LNCaP clone FGC (cell line): ENCODE measurements around the gene SMIM38.

Experiments used
- DNase-seq: peaks from one replicate; pipeline ENCODE4 v3.0.0-alpha.2; 2011; ENCODE audit warnings: low read depth
- H3K4me3 ChIP-seq: 2 replicates; pipeline ENCODE4 v1.5.1; 2011; ENCODE audit warnings: mild to moderate bottlenecking, low read depth, low read length, control low read depth
- TF ChIP-seq, protein P1 (sequence below): IDR thresholded peaks from 2 replicates; pipeline ENCODE4 v1.5.1; 2012; ENCODE audit warnings: mild to moderate bottlenecking; ENCODE audit not compliant: control insufficient read depth, insufficient read depth; ENCODE audit errors: extremely low read depth

Gene SMIM38

DNA sequence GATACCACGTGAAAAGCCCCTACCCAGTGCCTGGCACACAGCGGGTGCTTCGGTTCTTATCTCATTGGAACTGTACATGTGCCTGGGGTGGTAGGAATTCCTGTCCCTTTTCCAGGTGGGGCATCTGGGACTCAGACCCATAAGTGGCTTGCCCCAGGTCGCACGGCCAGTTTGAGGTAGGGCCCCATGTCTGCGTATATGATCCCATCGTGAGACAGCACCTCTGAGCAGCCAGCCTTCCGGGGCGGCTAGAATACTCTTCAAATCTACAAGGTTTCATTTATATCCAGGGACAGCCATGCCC is 33.5 kb upstream of the SMIM38 start:
- TF ChIP-seq, protein P1, sequence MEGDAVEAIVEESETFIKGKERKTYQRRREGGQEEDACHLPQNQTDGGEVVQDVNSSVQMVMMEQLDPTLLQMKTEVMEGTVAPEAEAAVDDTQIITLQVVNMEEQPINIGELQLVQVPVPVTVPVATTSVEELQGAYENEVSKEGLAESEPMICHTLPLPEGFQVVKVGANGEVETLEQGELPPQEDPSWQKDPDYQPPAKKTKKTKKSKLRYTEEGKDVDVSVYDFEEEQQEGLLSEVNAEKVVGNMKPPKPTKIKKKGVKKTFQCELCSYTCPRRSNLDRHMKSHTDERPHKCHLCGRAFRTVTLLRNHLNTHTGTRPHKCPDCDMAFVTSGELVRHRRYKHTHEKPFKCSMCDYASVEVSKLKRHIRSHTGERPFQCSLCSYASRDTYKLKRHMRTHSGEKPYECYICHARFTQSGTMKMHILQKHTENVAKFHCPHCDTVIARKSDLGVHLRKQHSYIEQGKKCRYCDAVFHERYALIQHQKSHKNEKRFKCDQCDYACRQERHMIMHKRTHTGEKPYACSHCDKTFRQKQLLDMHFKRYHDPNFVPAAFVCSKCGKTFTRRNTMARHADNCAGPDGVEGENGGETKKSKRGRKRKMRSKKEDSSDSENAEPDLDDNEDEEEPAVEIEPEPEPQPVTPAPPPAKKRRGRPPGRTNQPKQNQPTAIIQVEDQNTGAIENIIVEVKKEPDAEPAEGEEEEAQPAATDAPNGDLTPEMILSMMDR: no peak
- DNase-seq: no peak
- no peak overlapping the region for H3K4me3 ChIP-seq

DNA sequence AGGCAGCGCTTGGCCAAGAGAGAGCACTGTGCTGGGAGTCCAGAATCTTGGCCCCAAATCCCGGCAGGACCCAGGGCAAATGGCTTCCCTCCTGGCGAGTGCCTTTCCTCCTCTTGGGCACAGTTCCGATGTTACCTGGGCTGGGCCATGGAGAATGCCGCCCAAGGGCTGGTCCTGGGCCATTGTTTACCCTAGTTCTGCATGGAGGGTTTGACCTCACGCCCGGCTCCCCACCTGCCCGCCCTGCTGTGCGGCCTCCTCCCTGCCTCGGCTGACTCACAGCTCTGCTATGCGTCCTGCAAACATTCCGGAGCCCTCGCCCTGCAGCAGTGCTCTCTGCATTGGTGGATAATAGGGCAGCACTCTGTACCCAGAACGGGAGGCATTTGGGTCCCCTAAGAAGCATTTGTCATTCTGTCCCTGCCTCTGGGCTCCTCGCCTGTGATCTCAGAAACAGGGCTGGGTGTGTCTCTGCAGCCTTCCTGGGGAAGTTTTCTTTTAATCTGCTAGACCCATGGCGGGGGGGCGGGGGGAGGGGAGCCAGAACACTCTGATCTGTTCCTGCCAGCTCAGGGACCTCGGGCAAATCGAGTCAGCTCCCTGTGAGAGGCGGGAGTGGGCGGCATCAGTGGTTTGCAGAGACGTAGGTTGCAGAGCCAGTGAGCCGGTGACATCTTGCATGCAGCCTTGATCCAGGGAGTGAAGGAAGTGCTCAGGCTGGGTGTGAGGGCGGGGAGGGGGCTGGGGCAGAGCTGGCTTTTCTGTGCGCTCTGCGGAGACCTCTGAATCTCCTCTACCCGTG is 32.9 kb upstream of the SMIM38 start:
- TF ChIP-seq, protein P1: no peak
- DNase-seq: peak; percentile 87
- H3K4me3 ChIP-seq: no peak overlapping the region

DNA sequence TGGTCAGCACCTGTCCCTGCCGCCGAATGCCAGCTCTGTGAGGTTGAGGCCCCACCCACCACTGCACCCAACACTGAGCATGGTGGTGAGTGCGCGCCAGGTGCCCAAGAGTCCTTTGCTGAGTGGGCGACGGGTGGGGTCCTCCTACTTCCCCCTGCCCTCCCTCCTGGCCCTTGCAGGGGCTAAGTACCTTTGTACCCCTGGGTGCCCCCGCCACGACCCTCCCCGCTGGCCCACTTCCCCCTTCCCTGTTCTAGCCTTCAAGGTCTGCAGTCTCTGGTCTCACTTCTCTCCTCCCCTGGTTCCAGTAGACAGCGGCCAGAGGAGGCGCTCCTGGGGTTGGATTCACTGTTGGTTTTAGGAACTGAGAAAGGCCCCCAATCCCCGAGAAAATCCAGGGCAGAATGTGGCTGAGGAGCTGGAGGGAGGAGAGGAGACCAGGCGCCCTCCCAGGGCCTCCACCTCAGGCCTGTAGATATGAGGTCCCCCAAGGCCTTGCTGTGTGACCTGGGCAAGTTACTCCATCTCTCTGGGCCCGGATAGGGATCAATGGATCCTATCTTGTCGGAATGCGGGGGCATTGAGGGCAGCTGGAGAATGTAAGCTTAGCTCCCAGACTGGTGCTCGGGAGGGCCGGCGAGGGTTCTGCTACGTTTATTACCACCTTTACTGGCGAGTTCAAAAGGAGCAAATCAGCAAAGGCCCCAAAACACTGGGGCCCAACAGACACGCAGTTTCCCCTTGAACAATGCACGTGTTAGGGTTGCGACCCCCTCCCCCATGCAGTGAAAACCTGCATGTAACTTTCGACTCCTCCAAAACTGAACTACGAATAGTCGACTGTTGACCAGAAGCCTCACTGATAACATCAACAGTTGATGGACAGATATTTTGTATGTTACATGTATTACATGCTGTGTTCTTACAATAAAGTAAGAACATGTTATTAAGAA is 31.9 kb upstream of the SMIM38 start:
- DNase-seq: no peak
- no peak overlapping the region for H3K4me3 ChIP-seq
- TF ChIP-seq, protein P1: no peak

DNA sequence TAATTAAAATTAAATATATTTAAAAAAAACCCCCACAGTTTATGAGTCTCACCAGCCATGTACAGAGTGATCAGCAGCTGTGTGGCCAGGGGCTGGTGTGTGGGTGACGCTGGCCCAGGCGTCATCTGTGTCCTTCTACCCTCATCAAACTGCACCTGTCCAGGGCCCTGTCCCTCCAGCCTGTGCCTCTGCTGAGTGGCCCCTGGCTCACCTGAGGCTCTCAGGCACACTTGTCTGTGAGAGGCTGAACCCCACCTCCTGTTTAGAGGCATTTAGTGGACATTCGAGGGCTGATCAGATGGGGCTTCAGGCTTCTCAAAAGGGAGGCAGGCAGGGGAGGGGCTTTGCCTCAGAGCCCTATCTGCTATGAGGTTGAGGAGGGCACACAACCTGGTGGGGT is 29.9 kb upstream of the SMIM38 start:
- TF ChIP-seq, protein P1: no peak
- no peak for DNase-seq
- no peak overlapping the region for H3K4me3 ChIP-seq

DNA sequence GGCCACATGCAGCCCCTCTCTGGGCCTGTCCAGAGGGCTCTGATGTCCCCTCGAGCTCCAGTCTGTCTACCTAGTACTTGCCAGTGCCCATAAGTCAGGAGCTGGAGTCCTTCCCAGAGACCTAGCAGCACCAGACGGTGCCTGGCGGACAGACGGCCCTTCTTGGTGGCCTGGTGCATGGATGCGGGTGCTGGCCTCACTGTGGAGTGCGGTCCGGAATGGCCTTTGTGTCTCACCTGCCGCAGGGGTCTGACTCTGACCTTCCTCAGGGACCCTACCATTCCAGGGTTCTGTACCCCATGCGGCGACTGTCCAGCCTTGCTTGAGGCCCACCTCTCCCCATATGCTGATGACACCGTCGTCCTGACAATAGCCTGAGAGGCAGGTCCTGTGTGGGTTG is 29.4 kb upstream of the SMIM38 start:
- no peak for DNase-seq
- H3K4me3 ChIP-seq: no peak overlapping the region
- TF ChIP-seq, protein P1: no peak

DNA sequence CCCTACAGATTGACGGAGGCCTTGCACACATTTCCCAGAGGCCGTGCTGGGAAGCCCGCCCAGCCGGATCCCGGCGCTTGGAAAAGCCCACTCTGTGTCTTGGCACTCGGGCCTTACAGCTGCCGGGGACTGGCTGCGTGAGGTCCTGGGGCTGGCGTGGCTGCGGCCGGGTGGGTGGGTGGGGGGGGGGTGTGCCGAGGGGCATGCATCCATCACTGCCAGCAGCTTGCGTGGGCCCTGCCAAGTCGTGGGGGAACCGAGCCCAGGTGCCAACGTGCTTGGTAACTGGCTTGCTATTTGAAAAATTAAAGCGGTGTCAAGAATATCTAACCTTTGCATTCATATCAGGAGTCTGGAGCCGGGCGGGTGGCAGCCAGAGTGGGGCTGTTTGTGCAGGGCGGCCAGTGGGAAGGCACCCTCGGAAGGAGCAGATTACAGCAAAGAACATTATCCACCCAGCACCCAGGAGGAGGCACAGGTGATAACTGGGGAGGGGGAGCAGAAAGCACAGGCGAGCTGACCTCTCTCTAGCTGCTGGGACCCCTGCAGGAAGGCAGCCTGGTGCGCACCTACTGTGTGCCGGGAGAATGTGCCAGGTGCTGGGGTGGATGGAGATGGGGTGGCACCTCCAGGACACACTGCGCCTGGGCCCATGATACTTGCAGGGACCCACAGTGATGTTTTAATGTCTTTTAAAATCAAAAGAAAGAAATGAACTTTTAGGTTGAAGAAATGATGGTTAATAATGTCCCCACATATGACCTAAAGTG is 28.5 kb upstream of the SMIM38 start:
- TF ChIP-seq, protein P1: no peak
- no peak for DNase-seq
- no peak overlapping the region for H3K4me3 ChIP-seq
